IPS-20b (cell line): ENCODE measurements around the gene MMP24.
"Not testable (repeated sequence)": the region's sequence is repeated elsewhere in the genome, so short reads cannot be mapped to it uniquely, and the experiment has no call there.

Source experiments
- H3K27ac ChIP-seq: one replicate; pipeline ENCODE4 v1.5.1; 2013; ENCODE audit warnings: low read length
- H3K27me3 ChIP-seq: 2 replicates; pipeline ENCODE4 v1.6.1; 2013; ENCODE audit warnings: mild to moderate bottlenecking, low read length, inconsistent platforms; ENCODE audit not compliant: insufficient read depth
- H3K36me3 ChIP-seq: 2 replicates; pipeline ENCODE4 v1.6.1; 2013; ENCODE audit warnings: low read depth, mild to moderate bottlenecking, inconsistent platforms, low read length, moderate library complexity; ENCODE audit not compliant: insufficient read depth
- H3K4me1 ChIP-seq: 2 replicates; pipeline ENCODE4 v1.6.1; 2013; ENCODE audit warnings: mild to moderate bottlenecking, control low read depth, inconsistent platforms, low read length, moderate library complexity; ENCODE audit not compliant: insufficient read depth
- H3K4me3 ChIP-seq: 2 replicates; pipeline ENCODE4 v1.5.1; 2013; ENCODE audit warnings: mild to moderate bottlenecking, low read length, inconsistent platforms
- H3K9ac ChIP-seq: 2 replicates; pipeline ENCODE4 v1.6.1; 2013; ENCODE audit warnings: low read depth, mild to moderate bottlenecking, inconsistent platforms, low read length, moderate library complexity
- H3K9me3 ChIP-seq: 2 replicates; pipeline ENCODE4 v1.6.1; 2013; ENCODE audit warnings: mild to moderate bottlenecking, low read depth, low read length, inconsistent platforms; ENCODE audit not compliant: insufficient read depth

Gene MMP24

GRCh38 chr20:35246723-35247122 is 20.2 kb downstream of the MMP24 start:
- H3K4me1 ChIP-seq = no peaks in the 10 kb centered on the region

GRCh38 chr20:35248641-35249475 is 22.4 kb downstream of the MMP24 start:
- H3K4me1 ChIP-seq = no peaks in the 10 kb centered on the region
- no peak overlapping the region for H3K9ac ChIP-seq
- no peaks in the 10 kb centered on the region for H3K27me3 ChIP-seq
- H3K9me3 ChIP-seq = no peaks in the 10 kb centered on the region
- no peak overlapping the region for H3K27ac ChIP-seq
- no peak overlapping the region for H3K4me3 ChIP-seq
- peaks cover 5% of the 10 kb centered on the region; the same call in 1 of the 2 replicates for H3K36me3 ChIP-seq

More at GRCh38 chr20:35246723-35247122, 20.2 kb downstream of the MMP24 start:
- Histone ChIP-seq H3K27me3 (no peaks in the 10 kb centered on the region), H3K36me3 (peaks cover 5% of the 10 kb centered on the region; the same call in 1 of the 2 replicates), H3K27ac (no peak overlapping the region), H3K9me3 (no peaks in the 10 kb centered on the region), H3K9ac (no peak overlapping the region), H3K4me3 (no peak overlapping the region)

- H3K36me3 ChIP-seq = peaks cover 15% of the 10 kb centered on the region
- no peak overlapping the region for H3K9ac ChIP-seq
- H3K4me3 ChIP-seq = no peak overlapping the region
- no peak overlapping the region for H3K27ac ChIP-seq
- no peaks in the 10 kb centered on the region for H3K9me3 ChIP-seq
- H3K4me1 ChIP-seq = no peaks in the 10 kb centered on the region
- H3K27me3 ChIP-seq = no peaks in the 10 kb centered on the region
Measured at GRCh38 chr20:35251613-35251940, 25.1 kb downstream of the MMP24 start.

- Histone ChIP-seq H3K4me1 (no peaks in the 10 kb centered on the region), H3K36me3 (peaks cover 10% of the 10 kb centered on the region), H3K4me3 (no peak overlapping the region), H3K27me3 (no peaks in the 10 kb centered on the region), H3K9me3 (no peaks in the 10 kb centered on the region), H3K9ac (no peak overlapping the region), H3K27ac (no peak overlapping the region)
Measured at GRCh38 chr20:35252037-35252461, 25.6 kb downstream of the MMP24 start.

GRCh38 chr20:35252598-35252997 is 26.1 kb downstream of the MMP24 start:
- H3K9me3 ChIP-seq, H3K27ac ChIP-seq, H3K9ac ChIP-seq: not testable (repeated sequence)

GRCh38 chr20:35253010-35253409 is 26.5 kb downstream of the MMP24 start:
- Histone ChIP-seq H3K9me3 (no peaks in the 10 kb centered on the region), H3K36me3 (peaks cover 10% of the 10 kb centered on the region), H3K27ac (no peak overlapping the region), H3K9ac (no peak overlapping the region), H3K4me1 (no peaks in the 10 kb centered on the region), H3K27me3 (no peaks in the 10 kb centered on the region), H3K4me3 (no peak overlapping the region)

More at GRCh38 chr20:35252598-35252997, 26.1 kb downstream of the MMP24 start:
- H3K4me1 ChIP-seq, H3K27me3 ChIP-seq, H3K4me3 ChIP-seq: not testable (repeated sequence)
- H3K36me3 ChIP-seq = peaks cover 10% of the 10 kb centered on the region

GRCh38 chr20:35254448-35254999 is 28.0 kb downstream of the MMP24 start:
- Histone ChIP-seq H3K4me1 (peaks cover 7% of the 10 kb centered on the region; the same call in 1 of the 2 replicates), H3K4me3 (no peak overlapping the region), H3K9ac (no peak overlapping the region)

GRCh38 chr20:35257175-35257909 is 30.9 kb downstream of the MMP24 start:
- Histone ChIP-seq H3K9ac (no peak overlapping the region), H3K9me3 (no peaks in the 10 kb centered on the region), H3K4me1 (peaks cover 17% of the 10 kb centered on the region; the same call in 1 of the 2 replicates)

More at GRCh38 chr20:35254448-35254999, 28.0 kb downstream of the MMP24 start:
- Histone ChIP-seq H3K9me3 (no peaks in the 10 kb centered on the region), H3K27ac (no peak overlapping the region), H3K36me3 (peaks cover 10% of the 10 kb centered on the region), H3K27me3 (no peaks in the 10 kb centered on the region)

GRCh38 chr20:35260426-35260825 is 33.9 kb downstream of the MMP24 start:
- H3K9me3 ChIP-seq = no peaks in the 10 kb centered on the region
- peak overlapping the region; percentile 55 for H3K27ac ChIP-seq
- peaks cover 27% of the 10 kb centered on the region for H3K4me1 ChIP-seq
- peak overlapping the region; percentile 49; the same call in 1 of the 2 replicates for H3K9ac ChIP-seq
- H3K36me3 ChIP-seq = peaks cover 5% of the 10 kb centered on the region
- H3K27me3 ChIP-seq = no peaks in the 10 kb centered on the region
- no peak overlapping the region for H3K4me3 ChIP-seq

More at GRCh38 chr20:35257175-35257909, 30.9 kb downstream of the MMP24 start:
- H3K4me3 ChIP-seq = no peak overlapping the region
- H3K27ac ChIP-seq = no peak overlapping the region
- H3K36me3 ChIP-seq = peaks cover 10% of the 10 kb centered on the region
- H3K27me3 ChIP-seq = no peaks in the 10 kb centered on the region

GRCh38 chr20:35262321-35262720 is 35.8 kb downstream of the MMP24 start:
- not testable (repeated sequence) for H3K36me3 ChIP-seq, H3K9me3 ChIP-seq, H3K4me3 ChIP-seq, H3K27me3 ChIP-seq, H3K27ac ChIP-seq
- peaks cover 30% of the 10 kb centered on the region for H3K4me1 ChIP-seq
- H3K9ac ChIP-seq = peak overlapping the region; percentile 49; the same call in 1 of the 2 replicates

- Histone ChIP-seq H3K27ac (peak overlapping the region; percentile 100), H3K4me1 (peaks cover 30% of the 10 kb centered on the region), H3K9ac (peak overlapping the region; percentile 96), H3K4me3 (peak overlapping the region; percentile 53; the same call in 1 of the 2 replicates)
- H3K27me3 ChIP-seq, H3K9me3 ChIP-seq, H3K36me3 ChIP-seq: not testable (repeated sequence)
Measured at GRCh38 chr20:35262731-35263531, 36.4 kb downstream of the MMP24 start.
